HG03139 (cell line): ENCODE results near the gene HBP1.

Source experiments
- ATAC-seq: cut with Tn5 transposase; IDR thresholded peaks from one replicate; pipeline ENCODE4 v1.9.1; 2021; ENCODE audit not compliant: unreplicated experiment

Gene HBP1

DNA sequence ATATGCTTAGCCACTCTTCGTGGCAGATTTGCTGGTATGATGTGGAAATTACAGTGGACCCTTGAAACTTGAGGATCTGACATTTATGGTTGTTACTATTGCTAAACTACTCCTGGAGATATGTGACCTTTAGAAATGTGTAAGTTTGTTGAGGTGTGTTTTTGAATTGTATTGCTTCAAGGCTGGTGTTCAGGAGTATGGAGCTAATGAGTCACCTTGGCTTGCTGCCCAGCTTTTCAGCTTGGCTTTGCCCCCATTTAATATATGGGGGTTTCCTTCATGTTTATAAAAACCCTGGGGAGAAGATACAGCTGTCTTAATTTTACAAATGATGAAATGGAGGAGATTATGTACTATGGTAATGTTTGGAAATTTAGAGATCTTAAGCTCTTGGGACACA, 11.6 kb downstream of the HBP1 start:
- no peak for ATAC-seq

DNA sequence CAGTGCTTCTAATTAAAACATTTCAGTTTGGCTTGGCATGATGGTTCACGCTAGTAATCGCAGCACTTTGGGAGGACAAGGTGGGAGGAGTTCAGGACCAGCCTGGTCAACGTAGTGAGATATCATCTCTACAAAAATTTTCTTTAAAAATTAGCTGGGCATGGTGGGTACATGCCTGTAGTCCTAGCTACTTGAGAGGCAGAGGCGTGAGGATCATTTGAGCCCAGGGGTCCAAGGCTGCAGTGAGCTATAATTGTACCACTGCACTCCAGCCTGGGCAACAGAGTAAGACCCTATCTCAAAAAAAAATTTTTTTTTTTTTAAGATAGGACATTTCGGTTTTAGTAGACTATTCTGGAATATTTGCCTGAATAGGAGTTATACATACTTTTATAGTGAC, 12.4 kb downstream of the HBP1 start:
- no peak for ATAC-seq

DNA sequence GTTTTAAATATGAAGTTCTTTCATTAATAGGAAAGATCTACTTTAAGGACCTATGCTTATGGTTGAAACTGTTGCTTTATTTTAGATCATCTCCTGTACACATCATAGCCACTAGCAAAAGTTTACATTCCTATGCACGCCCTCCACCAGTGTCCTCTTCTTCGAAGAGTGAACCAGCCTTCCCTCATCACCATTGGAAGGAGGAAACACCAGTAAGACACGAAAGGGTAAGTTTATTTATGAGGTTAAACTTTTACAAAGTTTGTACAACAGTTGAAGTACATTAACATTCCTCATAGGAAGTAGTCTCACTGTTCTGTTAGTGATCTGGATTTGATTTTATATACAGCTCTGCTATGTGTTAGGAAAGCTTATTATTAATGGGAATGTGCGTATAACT, 16.9 kb downstream of the HBP1 start:
- no peak for ATAC-seq

DNA sequence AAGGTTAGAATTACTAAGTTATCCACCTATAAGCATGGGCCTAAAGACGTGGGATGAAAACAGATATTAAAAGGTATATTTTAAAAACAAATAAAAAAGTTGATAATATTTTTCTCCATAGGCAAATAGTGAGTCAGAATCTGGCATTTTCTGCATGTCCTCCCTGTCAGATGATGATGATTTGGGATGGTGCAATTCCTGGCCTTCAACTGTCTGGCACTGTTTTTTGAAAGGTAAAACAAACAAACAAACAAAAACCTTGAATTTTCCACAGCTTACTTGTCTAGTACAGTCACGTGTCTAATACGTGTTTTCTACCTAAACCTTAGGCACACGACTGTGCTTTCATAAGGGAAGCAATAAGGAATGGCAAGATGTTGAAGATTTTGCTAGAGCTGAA, 17.4 kb downstream of the HBP1 start:
- ATAC-seq, result no peak

DNA sequence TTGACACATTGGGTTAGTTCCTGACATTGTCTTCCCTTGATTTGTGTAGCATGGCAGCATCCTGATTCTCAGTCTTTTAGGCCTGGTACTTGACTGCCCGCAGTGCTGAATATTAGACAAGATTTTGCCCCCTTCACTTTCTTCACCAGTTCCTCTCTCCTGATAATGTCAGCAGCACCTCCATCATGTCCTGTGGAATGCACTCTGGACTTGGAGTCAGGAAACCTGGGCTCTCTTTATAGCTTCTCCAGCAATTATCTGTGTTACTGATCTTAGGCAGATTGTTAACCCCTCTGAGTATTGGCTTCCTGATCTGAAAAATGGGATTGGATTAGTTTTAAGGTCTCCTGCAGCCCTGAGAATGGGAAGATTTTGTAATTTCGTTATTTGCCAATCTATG, 19.0 kb downstream of the HBP1 start:
- no peak for ATAC-seq

DNA sequence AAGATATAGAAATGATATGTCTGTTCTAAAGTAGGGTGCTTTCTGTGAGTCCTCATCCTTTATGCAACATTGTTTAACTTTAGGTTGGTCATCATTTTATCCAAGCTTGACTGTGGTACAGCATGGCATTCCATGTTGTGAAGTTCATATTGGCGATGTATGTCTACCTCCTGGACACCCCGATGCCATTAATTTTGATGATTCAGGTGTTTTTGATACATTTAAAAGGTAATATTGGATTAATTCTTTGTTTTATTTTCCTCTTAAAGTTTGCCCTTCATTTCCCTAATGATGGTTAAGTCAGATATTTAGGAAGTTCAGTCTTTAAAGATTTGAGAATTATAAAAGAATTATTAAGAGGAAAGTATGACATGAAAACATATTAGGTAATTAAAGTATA, 21.3 kb downstream of the HBP1 start:
- ATAC-seq, result no peak

DNA sequence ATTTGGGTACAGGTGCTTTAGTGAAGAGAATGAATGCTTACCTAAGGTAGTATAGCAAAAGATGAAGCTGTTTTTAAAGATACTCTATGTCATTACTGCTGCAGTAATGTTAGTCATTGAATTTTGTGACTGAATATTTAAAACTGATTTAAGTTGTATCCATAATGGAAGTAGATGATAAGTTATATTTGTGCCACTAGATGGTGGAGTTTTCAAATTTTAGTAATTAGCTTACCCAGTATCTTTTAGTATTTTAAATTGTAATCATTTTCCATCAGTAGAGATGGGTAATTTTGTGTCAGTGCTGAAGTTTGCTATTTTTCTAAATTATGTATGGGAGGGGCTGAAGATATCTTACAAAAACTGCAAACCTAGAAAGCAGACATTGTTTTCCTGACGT, 25.2 kb downstream of the HBP1 start:
- ATAC-seq, result no peak

DNA sequence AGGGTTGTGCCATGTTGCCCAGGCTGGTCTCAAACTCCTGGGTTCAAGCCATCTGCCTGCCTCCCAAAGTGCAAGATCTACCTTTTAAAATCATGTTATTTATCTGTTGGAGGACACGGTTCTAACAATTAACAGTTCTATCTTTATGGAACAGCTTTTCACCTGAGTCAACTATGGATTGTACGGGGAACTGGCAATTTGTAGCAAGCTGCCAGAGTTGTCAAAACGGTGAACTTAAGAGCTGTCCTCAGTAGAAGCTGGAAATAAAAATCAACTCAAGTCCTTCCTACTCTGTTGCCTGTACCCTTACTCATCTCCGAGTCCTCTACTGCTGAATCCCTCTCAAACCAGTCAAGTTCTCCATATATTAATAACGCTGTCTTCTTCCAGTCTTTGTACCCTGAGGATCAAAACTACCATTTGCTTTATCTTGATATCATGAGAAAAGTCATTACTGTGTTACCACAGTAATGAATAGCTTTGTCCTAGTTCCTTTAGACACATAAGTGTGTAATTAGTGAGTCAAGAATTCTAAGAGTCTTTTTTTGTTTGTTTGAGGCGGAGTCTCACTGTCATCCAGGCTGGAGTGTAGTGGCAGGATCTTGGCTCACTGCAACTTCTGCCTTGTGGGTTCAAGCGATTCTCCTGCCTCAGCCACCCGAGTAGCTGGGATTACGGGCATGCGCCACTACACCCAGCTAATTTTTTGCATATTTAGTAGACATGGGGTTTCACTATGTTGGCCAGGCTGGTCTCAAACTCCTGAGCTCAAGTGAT, 28.2 kb downstream of the HBP1 start:
- ATAC-seq, result no peak

DNA sequence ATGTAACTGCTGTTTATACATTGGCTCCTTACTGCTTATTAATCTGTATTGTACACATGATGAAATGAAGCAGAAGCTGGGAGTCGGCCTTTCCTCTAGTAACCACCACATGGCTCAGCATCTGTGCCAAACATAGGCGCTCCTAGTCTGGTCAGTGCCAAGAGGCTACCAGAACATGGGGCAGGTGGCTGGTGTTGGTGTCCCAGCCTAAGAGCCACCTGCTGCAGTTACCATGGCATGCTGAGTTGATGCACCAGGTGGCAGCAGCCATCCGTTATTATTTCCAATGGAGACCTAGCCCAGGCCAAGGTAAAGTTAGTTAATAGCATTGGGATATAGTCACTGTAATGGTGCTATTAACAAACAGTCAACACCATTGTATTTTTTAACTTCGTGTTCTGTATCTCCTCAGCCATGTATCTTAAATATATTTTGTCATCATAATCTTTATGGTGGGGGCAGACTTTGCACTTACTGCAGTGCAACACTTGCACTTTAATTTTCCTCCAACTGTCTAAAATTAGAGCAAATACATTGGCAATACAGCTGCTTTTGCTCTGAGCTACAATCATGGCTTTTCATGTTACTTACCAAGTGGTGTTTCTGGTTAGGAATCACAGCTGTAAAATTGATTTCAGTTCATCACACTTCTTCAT, 33.1 kb downstream of the HBP1 start:
- no peak for ATAC-seq

DNA sequence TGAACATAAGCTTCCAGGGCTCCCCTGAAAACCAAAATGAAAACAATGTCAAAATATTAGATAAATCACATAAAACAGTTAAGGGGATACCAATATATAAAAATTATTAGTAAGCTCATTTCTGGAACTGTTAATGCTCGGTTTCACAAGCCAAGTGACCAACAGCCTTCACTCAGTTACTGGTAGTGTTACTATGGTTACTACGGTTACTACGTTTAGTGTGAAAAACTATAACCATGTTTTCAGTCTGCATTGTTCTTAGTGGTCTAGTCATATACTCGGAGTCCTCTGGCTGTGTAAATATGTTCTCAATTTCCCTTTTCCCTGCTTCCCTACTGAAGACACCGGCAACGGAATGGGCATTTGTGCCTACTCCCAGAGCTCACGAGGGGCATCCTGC, 34.8 kb downstream of the HBP1 start:
- ATAC-seq, result no peak

DNA sequence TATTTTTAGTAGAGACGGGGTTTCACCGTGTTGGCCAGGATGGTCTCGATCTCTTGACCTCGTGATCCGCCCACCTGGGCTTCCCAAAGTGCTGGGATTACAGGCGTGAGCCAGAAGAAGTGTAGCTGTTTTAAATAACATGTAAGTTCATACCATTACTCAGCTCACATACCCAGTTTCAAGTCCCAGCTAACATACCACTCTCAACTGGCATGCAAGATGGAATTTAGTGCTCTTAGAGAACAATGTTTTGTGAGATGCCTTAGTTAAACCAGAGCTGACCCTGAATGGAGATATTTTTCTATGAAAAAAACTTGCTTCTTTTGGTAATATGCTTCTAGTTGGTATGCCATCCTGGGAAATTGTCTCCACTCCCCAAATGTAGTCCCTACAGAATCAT, 37.3 kb downstream of the HBP1 start:
- no peak for ATAC-seq

DNA sequence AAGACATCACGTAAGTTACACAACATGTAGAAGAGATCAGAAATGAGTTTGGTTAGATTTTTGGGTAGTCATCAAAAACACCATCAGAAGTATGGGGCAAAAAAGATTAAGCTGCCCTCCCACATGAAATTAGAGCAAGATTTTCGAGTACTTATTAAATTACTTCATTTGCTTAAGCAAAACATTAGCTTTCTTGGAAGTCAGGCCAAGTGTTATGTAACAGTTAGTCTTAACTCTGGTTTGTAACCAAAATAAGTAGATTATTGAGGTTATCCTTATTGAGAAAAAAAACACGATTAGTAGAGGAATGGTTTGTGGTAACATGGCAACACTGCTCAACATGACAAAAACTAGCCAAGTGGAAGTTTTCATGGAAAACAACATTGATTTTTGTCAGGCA, 37.9 kb downstream of the HBP1 start:
- no peak for ATAC-seq

DNA sequence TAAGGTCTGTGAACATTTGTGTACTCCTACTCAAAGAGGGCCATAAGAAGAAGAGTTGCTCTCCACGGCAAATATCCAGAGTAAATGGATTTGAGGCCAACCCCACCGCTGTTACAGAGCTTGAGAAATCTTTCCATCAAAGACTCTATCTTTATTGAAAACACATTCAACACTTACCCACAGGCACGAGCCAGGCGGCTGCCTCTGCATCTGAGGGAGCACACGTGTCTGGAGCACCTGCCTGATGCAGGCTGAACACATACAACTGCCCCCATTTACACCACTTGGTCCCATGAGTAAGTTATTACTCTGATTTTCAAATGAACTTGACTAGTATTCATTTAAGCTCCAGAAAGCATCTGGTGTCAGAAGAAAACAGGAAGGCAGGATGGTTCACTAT, 38.7 kb downstream of the HBP1 start:
- no peak for ATAC-seq

DNA sequence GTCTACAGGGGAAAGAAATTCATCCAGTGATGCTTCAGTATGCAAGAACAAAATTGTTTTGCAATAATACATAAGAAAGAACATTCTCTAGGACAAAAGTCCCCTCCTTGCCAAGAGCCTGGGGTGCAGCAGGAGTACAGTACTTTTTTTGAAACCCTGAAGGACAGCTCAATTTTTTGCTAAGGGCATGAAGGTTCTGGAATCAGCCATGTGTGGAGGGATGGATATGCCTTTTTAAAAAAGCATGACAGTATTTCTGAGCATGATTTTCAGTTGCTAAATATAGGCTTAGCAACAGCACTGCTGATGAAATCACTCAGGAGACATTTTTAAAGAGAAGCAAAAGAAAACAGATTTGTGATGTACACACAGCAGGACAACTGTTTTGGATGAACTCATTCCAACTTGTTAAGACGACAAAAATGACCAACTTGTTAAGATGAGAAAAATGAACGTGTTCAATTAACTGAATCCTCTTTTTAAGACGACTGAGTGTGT, 39.3 kb downstream of the HBP1 start:
- no peak for ATAC-seq

DNA sequence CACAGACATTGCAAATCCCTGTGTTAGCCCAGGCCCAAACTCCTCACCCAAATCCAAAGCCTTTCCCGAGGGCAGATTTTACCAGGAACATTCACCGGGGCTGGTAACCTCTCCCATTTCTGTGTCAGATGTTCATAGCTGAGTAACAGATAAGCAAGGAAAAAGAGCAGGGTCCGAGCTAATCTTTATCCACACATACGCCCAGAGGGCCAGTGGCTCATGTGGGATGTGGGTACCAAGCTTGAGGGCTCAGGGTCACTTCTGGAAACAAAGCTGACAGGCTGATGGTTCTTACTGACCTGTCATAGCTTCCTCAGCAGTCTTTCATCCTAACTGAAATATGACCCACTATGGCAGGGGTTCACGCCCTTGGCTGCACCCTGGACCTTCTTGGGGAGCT, 39.8 kb downstream of the HBP1 start:
- no peak for ATAC-seq

DNA sequence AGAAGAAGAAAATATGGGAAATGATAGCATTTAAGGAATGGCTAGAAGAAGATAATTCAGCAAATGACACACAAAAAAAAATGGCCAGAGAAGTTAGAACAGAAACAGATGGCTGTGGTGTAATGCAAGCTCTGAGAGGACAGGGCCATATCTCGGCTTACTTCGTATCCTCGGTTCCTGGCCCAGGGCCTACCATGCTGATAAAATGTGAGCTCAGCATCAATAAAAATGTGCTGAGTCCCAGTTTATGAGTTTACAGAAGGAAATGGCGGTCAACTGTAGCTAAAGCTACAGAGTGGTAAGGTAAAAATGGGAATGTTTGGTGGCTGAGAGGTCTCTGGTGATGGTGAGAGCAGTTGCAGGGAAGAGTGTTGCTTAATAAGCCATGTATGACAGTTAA, 40.8 kb downstream of the HBP1 start:
- no peak for ATAC-seq

DNA sequence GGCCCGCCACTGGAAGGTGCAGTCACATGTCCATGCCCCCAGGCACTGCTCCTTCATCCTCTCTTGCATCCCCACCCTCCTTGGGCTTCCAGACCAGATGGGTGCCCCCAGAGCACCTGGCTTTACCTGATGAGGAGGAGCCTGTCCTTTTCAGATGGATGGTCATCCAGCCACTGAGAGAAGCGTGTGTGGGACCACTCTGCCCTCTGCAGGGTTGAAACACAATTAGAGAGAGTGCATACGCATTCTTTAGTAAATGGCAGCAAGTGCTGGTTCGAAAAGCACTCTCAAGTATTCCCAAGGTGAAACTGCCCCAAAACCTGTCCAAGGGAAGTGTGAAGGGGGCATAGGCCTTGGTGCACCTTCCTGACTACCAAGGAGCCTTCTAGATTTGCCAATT, 41.6 kb downstream of the HBP1 start:
- no peak for ATAC-seq

DNA sequence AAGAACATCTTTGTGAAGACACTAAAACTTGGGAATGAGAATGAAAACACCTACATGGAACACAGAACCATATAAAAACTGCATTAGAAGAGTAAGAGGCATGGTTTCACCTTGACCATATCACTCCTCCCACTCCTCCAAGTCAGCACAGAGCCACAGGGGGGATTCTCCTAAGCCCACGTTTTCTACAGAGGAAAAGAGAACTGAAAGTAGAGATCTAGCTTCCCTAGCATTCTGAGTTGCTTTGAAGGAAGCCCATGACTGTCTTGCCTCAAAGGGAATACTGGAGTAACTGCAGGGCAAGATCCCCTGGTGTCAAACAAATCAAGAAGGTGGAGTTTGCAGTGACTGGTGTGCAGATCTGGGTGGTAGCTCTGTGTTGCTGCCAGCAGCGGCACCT, 43.9 kb downstream of the HBP1 start:
- ATAC-seq, result no peak

DNA sequence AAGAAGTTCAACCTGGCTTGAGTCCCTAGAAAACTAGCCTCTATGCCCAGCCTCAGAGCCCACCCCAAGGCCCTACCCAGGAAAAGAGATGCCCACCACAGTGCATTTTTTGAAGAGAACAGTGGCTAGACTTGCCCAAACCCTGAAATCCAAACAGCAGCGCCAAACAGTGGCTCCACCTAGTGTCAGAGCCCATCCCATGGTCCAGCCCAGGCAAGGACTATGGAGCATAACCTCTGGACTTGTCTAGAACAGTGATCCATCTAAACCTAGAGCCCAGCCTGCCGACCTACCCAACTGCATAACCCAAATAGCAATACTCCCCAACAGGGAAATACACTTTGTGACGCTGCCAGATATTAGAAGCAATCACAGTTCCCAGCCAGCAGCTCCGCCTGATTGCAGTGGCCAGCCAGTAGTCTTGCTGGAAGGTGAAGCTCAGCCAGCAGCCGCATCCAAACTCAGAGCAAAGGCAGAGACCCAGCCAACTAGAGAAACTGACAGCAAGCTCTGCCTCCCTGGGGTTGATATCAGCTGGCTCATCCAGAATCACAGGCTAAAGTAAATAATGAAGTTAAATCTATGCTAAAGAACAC, 44.5 kb downstream of the HBP1 start:
- no peak for ATAC-seq

DNA sequence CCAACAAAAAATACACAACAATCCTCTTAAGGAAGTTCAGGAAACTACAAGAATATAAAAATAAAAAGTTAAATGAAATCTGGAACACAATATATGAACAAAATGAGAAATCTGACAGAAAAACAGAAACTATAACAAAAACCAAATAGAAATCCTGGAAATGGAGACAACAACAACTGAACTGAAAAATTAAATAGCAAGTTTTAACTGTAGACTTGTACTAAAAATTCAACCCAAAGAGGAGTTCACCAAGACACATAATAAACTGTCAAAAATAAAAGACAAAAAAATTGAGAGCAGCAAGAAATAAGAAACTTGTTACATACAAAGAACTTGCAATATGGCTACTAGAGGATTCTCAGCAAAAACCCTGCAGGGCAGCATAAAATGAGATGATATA, 45.1 kb downstream of the HBP1 start:
- no peak for ATAC-seq

DNA sequence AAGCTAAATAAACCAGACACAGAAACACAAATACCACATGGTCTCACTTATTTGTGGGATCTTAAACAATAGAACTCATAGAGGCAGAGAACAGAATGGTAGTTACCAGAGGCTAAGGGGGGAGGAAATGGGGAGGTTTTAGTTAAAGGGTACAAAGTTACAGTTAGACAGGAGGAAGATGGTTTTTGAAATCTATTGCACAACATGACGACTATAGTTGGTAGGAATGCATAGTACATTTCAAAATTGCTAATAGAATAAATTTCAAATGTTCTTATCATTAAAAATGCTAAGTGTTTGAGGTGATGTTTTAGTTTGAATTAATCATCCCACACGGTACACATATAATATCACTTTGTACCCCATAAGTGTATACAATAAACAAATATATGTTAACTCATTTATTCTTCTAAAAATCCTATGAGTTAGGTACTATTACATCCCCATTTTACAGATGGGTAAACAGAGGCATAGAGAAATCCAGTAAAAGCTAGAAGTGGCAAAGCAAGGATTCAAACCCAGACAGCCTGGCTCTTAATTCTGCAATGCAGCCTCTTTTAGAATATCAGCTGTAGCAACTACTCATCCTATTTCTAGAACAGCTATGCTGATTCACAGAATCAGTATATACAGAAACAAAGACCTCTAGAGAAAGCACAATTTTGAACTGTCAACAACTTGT, 50.9 kb downstream of the HBP1 start:
- no peak for ATAC-seq

DNA sequence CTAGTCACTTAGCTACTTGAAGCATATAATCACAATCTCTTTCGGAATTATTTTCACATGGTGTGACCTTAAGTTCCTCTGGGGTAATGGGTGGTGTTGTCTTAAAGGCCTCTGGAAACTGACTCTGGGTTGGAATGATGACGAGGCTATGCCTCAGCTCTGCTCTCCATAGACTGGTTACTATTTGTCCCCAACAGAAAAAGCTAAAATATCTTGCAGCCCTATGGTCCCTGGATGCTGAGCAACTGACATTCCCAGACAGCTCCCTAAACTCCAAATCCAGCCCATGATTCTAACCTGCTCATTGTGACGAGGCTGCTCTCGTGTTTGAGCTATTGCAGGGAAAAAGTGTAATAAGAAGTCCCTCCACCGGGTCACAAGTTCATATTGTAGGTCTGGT, 51.6 kb downstream of the HBP1 start:
- no peak for ATAC-seq
